HFF-Myc (cell line): ENCODE data around the gene TDRKH.

Experiments used
- DNase-seq: peaks from one replicate; pipeline ENCODE4 v3.0.0-alpha.2; 2011; ENCODE audit warnings: low read depth; ENCODE audit errors: extremely low read depth
- H3K4me3 ChIP-seq: replicated peaks from 2 replicates; pipeline ENCODE4 v1.5.1; 2011; ENCODE audit warnings: low read depth, mild to moderate bottlenecking, control low read depth, low read length
- CTCF ChIP-seq: IDR thresholded peaks from 2 replicates; pipeline ENCODE4 v1.5.1; 2012; ENCODE audit warnings: mild to moderate bottlenecking, low read depth, low read length, control low read depth; ENCODE audit errors: missing control alignments

Gene TDRKH

GRCh38 chr1:151805066-151805820 is 14.9 kb upstream of the TDRKH start, which contains the start of gene LINGO4:
Gene LINGO4 (minus strand): TSS chr1:151805419. CDS start chr1:151802704, 2,715 bp downstream.
- H3K4me3 ChIP-seq = no peak within 1 kb of the TSS
- no peak for TF ChIP-seq CTCF
- no peak for DNase-seq

GRCh38 chr1:151803915-151804314 is 13.6 kb upstream of the TDRKH start:
- no peak overlapping the region for H3K4me3 ChIP-seq
- no peak for TF ChIP-seq CTCF
- no peak for DNase-seq

- H3K4me3 ChIP-seq = no peak overlapping the region
- DNase-seq = no peak
- no peak for TF ChIP-seq CTCF
Measured at GRCh38 chr1:151803164-151803563, 12.9 kb upstream of the TDRKH start.

DNA sequence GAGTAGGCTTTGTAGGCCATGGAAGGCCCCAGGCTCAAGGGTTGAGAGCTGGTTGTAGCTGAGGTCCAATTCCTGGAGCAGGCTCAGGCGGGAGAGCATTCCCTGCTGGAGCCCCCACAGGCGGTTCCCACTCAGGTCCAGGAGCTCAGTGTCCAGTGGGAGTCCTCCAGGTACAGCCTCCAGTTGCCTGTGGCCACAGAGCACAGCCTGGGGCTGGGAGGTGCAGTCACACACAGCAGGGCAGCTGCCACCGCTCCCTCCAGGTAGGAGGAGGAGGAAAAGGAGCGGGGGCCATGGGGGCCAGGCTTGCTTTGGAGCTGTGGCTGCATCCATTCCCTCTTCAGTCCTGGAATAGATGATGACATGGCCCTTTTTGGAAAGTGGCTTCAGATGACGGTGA is 12.1 kb upstream of the TDRKH start:
- no peak for TF ChIP-seq CTCF
- H3K4me3 ChIP-seq = no peak overlapping the region
- DNase-seq = no peak

DNA sequence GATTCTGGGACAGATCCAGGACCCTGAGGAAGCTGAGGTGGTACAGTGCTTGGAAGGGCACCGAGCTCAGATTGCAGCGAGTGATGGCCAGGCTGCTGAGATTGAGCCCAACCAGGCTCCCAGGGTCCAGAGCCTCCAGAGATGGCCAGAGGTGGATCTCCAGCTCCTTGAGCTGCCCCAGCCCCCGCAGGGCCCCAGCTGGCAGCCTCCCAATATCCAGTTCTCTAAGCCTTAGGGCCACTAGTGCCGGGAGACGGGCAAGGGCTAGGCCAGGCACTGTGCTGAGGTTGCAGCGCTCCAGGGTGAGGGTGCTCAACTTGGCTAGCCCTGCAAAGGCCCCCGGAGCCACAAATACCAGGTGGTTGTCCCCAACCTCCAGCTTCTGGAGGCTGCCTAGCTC is 11.5 kb upstream of the TDRKH start:
- no peak for DNase-seq
- no peak for TF ChIP-seq CTCF
- H3K4me3 ChIP-seq = no peak overlapping the region

DNA sequence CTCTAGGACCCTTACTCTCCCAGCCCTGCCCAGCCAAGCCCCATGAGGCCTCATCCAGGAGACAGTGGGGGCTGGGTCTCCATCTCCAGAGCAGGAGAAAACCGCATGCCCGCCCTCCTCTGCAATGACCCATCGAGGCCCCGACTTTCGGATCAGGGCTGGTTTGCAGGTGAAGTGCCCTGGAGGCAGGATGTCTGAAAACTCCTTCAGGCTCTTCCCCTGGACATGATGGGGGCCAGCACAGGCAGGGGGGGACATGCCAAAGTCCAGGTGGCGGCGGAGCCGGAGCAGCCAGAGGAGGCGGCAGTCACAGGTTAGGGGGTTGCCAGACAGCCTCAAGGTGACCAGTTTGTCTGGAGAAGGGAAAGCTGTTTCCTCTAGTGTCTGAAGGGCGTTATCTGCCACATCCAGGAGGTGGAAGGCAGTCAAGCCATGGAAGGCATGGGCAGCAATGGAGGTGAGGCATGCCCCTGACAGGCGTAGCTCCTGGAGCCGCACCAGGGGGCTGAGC is 11.1 kb upstream of the TDRKH start:
- H3K4me3 ChIP-seq = no peak overlapping the region
- no peak for TF ChIP-seq CTCF
- no peak for DNase-seq
